GM12875 (cell line): ENCODE measurements around the gene NLRP1.

ENCODE experiments used
- H3K4me3 ChIP-seq: one replicate; pipeline ENCODE4 v1.5.1; 2011; ENCODE audit warnings: low read depth, low read length, control low read depth
- CTCF ChIP-seq: IDR thresholded peaks from 2 replicates; pipeline ENCODE4 v1.5.1; 2011; ENCODE audit warnings: low read depth, mild to moderate bottlenecking, control low read depth, inconsistent platforms, low read length, moderate library complexity, borderline replicate concordance; ENCODE audit not compliant: insufficient read depth

Gene NLRP1

DNA sequence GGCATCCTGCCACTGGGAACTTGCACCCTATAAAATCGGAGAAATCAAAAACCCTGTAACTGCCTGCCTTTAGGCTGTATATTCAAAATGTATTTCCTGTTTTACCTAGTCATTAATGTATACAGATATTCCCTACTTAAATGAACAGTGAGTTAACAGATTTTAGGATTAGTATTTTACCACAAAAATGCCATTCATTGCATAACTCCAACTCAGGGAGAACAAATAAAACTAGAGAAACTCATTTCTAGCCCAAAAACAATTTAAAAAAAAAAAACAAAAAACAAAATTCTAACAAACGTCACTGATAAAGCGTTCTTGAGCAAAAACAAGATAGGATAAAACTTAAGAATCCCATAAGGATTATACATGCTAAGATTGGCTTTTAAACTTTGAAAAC, 111.8 kb downstream of the NLRP1 start:
- no peak overlapping the region for H3K4me3 ChIP-seq
- TF ChIP-seq CTCF: no peak

GRCh38 chr17:5468075-5468473, 116.2 kb downstream of the NLRP1 start:
- peak overlapping the region; percentile 94 for H3K4me3 ChIP-seq
- TF ChIP-seq CTCF: no peak

DNA sequence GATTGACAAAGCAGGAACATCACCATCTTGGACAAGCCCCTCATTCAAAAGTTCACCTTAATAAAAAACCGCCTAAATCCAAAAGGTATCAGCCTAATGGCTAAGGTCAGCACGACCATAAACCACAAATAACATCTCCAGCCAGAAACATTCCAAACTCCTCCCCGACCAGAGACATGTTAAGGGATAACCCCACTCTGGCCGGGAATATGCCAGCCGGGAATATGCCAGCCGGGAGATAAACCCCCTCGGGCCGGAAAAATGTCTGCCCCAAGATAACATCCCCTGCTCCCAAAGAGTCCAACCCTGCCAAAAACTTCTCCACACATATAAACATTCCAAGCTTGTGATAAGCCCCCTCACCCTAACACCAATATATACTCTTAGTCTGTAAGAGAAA, 116.9 kb downstream of the NLRP1 start:
- peak overlapping the region; percentile 94 for H3K4me3 ChIP-seq

DNA sequence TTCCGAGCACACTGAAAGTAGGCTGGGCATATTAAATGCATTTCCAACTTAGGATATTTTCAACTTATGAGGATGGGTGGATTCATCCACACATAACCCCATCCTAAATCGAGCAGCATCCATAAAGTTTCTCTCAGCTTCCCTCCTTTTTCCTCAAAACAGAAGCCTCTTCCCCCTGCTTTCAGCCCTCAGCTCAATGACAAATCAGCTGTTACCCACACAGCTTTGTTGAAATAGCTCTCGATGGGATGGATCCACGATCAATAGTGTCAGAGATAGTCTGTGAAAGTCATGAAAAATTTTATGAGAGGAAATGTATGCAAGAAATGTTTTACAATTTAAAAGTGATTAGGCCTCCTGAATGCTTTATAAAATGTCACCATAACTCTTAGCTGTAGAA, 118.0 kb downstream of the NLRP1 start:
- no peak overlapping the region for H3K4me3 ChIP-seq

More for the DNA sequence above, 116.9 kb downstream of the NLRP1 start:
- TF ChIP-seq CTCF: no peak

DNA sequence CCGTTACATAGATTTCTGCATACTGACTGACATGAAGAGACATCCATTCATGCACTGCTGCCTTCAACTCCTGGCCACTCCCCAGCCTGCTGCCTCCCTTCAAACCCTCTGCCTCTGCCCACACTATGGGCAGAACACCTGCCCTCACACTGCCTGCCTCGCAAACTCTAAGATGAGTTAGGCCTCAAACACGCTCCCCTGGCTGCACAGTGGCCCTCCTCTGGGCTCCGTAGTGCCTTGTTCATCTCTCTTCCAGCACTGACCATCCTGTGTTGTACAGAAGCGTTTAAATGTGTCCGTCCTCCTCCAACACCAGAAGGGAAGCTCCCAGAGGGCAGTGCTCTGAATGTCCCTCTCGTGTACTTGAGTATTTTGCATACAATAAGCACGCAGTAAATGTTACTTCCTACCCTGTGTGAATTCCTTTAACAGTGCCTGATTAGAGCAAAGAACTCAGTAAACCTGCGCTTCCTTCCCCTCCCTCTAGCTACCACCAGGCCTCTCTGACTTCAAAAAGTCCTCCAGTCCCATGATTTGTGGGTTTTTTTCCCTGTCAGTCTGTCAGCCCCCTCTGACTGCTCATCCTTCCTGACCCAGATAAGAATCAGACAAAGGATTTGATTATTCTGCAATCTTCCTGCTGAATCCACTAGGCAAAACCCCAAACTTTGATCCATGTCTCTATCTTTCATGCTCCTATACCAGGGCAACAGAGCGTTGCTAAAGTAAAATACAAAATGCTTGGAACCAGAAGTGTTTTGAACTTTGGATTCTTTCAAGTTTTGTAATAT, 119.4 kb downstream of the NLRP1 start:
- H3K4me3 ChIP-seq: no peak overlapping the region

More for the DNA sequence above, 118.0 kb downstream of the NLRP1 start:
- no peak for TF ChIP-seq CTCF

More for the DNA sequence above, 119.4 kb downstream of the NLRP1 start:
- no peak for TF ChIP-seq CTCF
